Bronchus fibroblast of lung (primary cell): ENCODE results near the gene MARK1. TPM values are rescaled to one million over a fixed set of nuclear protein-coding genes. Genes with fewer than 3 reads are reported as not detected.

Experiments used
- total RNA-seq: library from RNA; depleted of rRNA; stranded (reverse); fragments of >200 nt; gene quantifications from 2 replicates; pipeline ENCODE4 v1.2.3, GENCODE V29; 2015

Gene MARK1
- total RNA-seq, result 0.89 and 1.2 TPM in 2 replicates

DNA sequence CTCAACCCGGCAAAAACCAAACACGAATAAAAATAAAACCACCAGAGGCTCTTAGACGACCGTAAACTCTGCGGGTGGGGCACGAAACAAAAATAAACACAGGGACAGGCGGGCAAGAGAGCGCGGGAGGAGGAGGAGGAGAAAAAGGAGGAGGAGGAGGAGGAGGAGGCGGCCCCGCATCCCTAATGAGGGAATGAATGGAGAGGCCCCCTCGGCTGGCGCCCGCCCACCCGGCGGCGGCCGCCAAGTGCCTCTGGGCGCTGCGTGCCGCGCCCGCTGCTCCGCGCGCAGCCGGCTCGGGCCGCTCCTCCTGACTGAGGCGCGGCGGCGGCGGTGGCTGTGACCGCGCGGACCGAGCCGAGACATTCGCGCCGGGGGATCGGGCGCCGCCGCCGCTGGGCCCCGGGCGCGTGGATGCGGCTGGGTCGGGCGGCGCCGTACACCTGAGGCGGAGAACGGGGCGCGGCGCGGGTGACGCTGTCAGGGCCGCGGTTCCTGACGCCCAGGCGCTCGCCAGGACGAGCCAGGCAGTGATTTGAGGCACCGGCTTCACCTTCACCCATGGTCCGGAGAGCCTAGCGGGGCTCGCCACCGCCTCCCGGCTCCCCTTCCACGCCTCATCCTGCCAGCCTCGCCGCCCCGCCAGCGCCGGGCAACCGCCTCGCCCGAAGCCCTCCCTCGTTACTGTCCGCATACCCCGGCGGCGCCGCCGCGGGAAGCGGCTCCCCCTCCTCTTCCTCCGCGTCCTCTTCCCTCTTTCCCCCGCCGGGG is at the start of gene MARK1:
Gene MARK1 (plus strand): TSS at position 229 of the 771 bp plus-strand sequence. CDS start 687 bp downstream, outside the sequence.

DNA sequence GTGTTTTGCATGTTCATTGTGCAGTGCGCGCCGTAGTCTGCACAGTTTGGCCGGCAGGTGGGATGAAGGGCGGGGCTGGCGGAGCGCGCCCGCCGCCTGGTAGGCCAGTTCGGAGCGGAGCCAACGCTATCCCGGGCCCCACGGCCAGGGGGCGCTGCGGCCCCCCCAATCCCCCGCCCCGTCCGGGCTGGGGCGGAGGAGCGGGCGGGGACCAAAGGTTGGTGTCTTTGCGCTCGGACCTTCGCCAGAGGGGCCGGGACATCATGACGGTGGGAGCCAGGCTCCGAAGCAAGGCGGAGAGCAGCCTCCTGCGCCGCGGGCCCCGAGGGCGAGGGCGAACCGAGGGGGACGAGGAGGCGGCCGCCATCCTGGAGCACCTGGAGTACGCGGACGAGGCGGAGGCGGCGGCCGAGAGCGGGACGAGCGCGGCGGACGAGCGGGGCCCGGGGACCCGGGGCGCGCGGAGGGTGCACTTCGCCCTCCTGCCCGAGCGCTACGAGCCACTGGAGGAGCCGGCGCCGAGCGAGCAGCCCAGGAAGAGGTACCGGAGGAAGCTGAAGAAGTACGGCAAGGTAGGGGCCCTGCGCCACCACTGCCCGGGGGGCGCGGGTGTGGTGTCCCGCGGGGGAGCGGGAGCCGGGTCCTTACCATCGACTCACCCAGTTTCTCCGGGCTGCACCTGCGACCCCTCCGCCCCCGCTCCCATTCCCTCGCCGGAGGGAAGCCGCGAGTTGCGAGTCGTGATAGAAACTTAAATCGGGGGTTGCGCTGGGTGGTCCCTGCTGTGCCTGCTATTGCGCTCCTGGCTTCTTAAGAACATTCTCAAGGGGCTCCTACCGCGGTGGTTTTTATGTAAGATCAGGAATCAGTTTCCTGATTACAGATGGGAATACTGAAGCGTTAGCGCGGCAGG is 162.5 kb downstream of the MARK1 start, which contains the start of gene C1orf115:
Gene C1orf115 (plus strand): TSS at position 224 of the 913 bp plus-strand sequence. CDS start 40 bp downstream, at position 264.

Other genes with a start within 250 kb of the MARK1 start
- 2.2 and 2.9 TPM in 2 replicates for gene C1orf115, start 162.2 kb downstream of the MARK1 start, total RNA-seq
- 4.6 and 5.0 TPM in 2 replicates for gene MTARC2, start 220.2 kb downstream of the MARK1 start, total RNA-seq